Testis (tissue), 2 donors: Measurements from ENCODE around the gene PIEZO2.

ENCODE experiments used
- POLR2A ChIP-seq: fragments of 450-650 bp; IDR thresholded peaks from one replicate; pipeline ENCODE4 v1.6.1; 2017; ENCODE audit warnings: antibody characterized with exemption, mild to moderate bottlenecking, moderate library complexity
- TF ChIP-seq, protein P1 (sequence below), 3 experiments: fragments of 450-650 bp in 2 of 3; fragments of 200-600 bp in 1 of 3; sonication (generic) in 1 of 3; IDR thresholded peaks; one replicate each; pipeline ENCODE4 v1.5.1; 2016 to 2019; ENCODE audit warnings: antibody characterized with exemption in 3 of 3, mild to moderate bottlenecking in 2 of 3, moderate library complexity in 1 of 3

DNA sequence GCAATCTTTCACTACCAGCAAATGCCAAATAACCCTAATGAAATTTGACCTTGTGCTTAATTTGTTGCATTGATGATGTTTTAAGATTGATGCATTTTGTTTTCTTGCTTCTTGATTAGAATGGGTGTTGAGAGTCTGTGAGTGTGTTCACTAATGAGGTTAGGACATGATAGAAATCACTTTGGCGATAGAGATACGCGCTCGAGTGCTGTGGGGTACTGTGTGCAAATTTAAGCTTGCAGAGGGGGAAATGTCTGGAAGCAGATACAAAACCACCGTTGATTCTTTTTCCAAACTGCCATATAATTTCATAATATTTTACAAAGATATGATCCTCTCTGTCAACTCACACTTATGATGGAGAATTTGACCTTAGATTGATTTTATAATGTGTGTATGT is 200.9 kb downstream of the PIEZO2 start:
- TF ChIP-seq, protein P1, sequence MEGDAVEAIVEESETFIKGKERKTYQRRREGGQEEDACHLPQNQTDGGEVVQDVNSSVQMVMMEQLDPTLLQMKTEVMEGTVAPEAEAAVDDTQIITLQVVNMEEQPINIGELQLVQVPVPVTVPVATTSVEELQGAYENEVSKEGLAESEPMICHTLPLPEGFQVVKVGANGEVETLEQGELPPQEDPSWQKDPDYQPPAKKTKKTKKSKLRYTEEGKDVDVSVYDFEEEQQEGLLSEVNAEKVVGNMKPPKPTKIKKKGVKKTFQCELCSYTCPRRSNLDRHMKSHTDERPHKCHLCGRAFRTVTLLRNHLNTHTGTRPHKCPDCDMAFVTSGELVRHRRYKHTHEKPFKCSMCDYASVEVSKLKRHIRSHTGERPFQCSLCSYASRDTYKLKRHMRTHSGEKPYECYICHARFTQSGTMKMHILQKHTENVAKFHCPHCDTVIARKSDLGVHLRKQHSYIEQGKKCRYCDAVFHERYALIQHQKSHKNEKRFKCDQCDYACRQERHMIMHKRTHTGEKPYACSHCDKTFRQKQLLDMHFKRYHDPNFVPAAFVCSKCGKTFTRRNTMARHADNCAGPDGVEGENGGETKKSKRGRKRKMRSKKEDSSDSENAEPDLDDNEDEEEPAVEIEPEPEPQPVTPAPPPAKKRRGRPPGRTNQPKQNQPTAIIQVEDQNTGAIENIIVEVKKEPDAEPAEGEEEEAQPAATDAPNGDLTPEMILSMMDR (IDR thresholded peaks at IDR 0.05), result no peak
- no peak for TF ChIP-seq POLR2A
